Fibroblast of lung (primary cell): ENCODE data around the gene NUP210L. TPM values are rescaled to one million over a fixed set of nuclear protein-coding genes. Genes with fewer than 3 reads are reported as not detected.
A peak's percentile ranks its signal among the peaks of the same experiment; 100 is the strongest.

Source experiments
- DNase-seq, 2 donors: peaks; one replicate each; pipeline versions ENCODE4 v3.0.0 to v3.0.0-alpha.2; 2010; ENCODE audit warnings: low read depth in 2 of 2
- H2AFZ ChIP-seq: 2 replicates; pipeline ENCODE4 v1.5.1; 2012; ENCODE audit warnings: low read length, control low read depth, inconsistent platforms
- H3K27ac ChIP-seq: 2 replicates; pipeline ENCODE4 v1.5.1; 2011; ENCODE audit warnings: low read length, control low read depth; ENCODE audit not compliant: insufficient read depth
- H3K27me3 ChIP-seq: 2 replicates; pipeline ENCODE4 v1.5.1; 2011; ENCODE audit warnings: mild to moderate bottlenecking, low read length; ENCODE audit not compliant: control insufficient read depth, insufficient read depth
- H3K36me3 ChIP-seq: 2 replicates; pipeline ENCODE4 v1.5.1; 2011; ENCODE audit warnings: low read length; ENCODE audit not compliant: control insufficient read depth, insufficient read depth
- H3K4me1 ChIP-seq: 2 replicates; pipeline ENCODE4 v1.5.1; 2011; ENCODE audit warnings: low read length; ENCODE audit not compliant: control insufficient read depth, insufficient read depth; ENCODE audit errors: extremely low read depth
- H3K4me2 ChIP-seq: 2 replicates; pipeline ENCODE4 v1.5.1; 2011; ENCODE audit warnings: low read length, control low read depth; ENCODE audit not compliant: insufficient read depth; ENCODE audit errors: extremely low read depth
- H3K4me3 ChIP-seq, 4 experiments: fragments of 200-600 bp in 1 of 4; sonication (generic) in 1 of 4; replicated peaks in 1 of 4; 2 replicates each; pipeline ENCODE4 v1.5.1; 2011 to 2016; ENCODE audit warnings: low read length in 4 of 4, low read depth in 3 of 4, mild to moderate bottlenecking in 3 of 4, control low read depth in 2 of 4, inconsistent platforms in 1 of 4, mixed read lengths in 1 of 4; ENCODE audit not compliant: insufficient read depth in 1 of 4; ENCODE audit errors: control extremely low read depth in 1 of 4
- H3K79me2 ChIP-seq: 2 replicates; pipeline ENCODE4 v1.5.1; 2012; ENCODE audit warnings: mild to moderate bottlenecking, low read length, inconsistent platforms; ENCODE audit not compliant: control insufficient read depth, insufficient read depth
- H3K9ac ChIP-seq: 2 replicates; pipeline ENCODE4 v1.5.1; 2011; ENCODE audit warnings: mild to moderate bottlenecking, low read length, control low read depth; ENCODE audit not compliant: insufficient read depth
- H3K9me3 ChIP-seq: 2 replicates; pipeline ENCODE4 v1.5.1; 2012; ENCODE audit warnings: low read depth, low read length; ENCODE audit not compliant: control insufficient read depth, insufficient read depth
- H4K20me1 ChIP-seq: 2 replicates; pipeline ENCODE4 v1.5.1; 2011; ENCODE audit warnings: low read length; ENCODE audit not compliant: control insufficient read depth, insufficient read depth; ENCODE audit errors: extremely low read depth
- CTCF ChIP-seq, 2 donors: IDR thresholded peaks in 1 of 2; conservative IDR thresholded peaks in 1 of 2; 1 replicate in 1 of 2; 2 replicates in 1 of 2; pipeline ENCODE4 v1.5.1; 2011 to 2012; ENCODE audit warnings: low read length in 2 of 2, control low read depth in 1 of 2, inconsistent platforms in 1 of 2, low read depth in 1 of 2, mild to moderate bottlenecking in 1 of 2
- EZH2 ChIP-seq: IDR thresholded peaks from 2 replicates; pipeline ENCODE4 v1.5.1; 2012; ENCODE audit warnings: low read length, control low read depth, mild to moderate bottlenecking; ENCODE audit errors: missing control alignments
- polyA plus RNA-seq, 2 donors: library from polyadenylated mRNA; depleted of rRNA in 1 of 2; stranded (reverse) in 1 of 2; unstranded in 1 of 2; fragments of >200 nt; gene quantifications; 2 replicates each; pipeline ENCODE4 v1.2.1, GENCODE V29; 2011 to 2012; ENCODE audit warnings: missing spikeins in 1 of 2
- total RNA-seq: library from RNA; depleted of rRNA; stranded (reverse); fragments of >200 nt; gene quantifications from 2 replicates; pipeline ENCODE4 v1.2.1, GENCODE V29; 2014

The NUP210L gene
- total and polyA plus RNA-seq, 2 donors (not counting 1 experiment from before 2014, with no cell fraction given): 0.08 to 0.17 TPM

- Histone ChIP-seq H3K9me3 (no peaks in the 10 kb centered on the region), H3K4me1 (peaks cover 4% of the 10 kb centered on the region), H4K20me1 (no peaks in the 10 kb centered on the region), H3K9ac (peak overlapping the region; percentile 99), H3K4me2 (peak overlapping the region; percentile 98), H3K36me3 (peaks cover 9% of the 10 kb centered on the region), H3K27me3 (no peaks in the 10 kb centered on the region), H3K4me3 (peak overlapping the region; percentile 94 to 99 (median 98)), H2AFZ (no peak overlapping the region), H3K27ac (peak overlapping the region; percentile 99), H3K79me2 (peaks cover 19% of the 10 kb centered on the region)
- TF ChIP-seq CTCF (conservative IDR thresholded peaks at IDR 0.05 in 1 of 2, IDR thresholded peaks at IDR 0.05 in 1 of 2; ENCODE audit: low read depth in 1 of 2, low read length in 2 of 2) (no peak), EZH2 (no peak)
- DNase-seq: no peak
Measured at GRCh38 chr1:153991151-153991630, 163.7 kb downstream of the NUP210L start.

GRCh38 chr1:153990468-153991150 is 164.3 kb downstream of the NUP210L start, which contains the start of gene RPS27:
TSS of gene RPS27 (plus strand) at chr1:153990762. CDS start at chr1:153990797, 35 bp downstream.
- Histone ChIP-seq H3K27ac (peak within 1 kb of the TSS; percentile 99), H3K4me2 (peak within 1 kb of the TSS; percentile 98), H3K9ac (peak within 1 kb of the TSS; percentile 99), H3K4me3 (peak within 1 kb of the TSS; percentile 94 to 99 (median 98)), H3K36me3 (peaks cover 9% of the 10 kb centered on the region), H3K27me3 (no peaks in the 10 kb centered on the region), H2AFZ (peak within 1 kb of the TSS; percentile 87), H3K9me3 (no peaks in the 10 kb centered on the region), H3K79me2 (peaks cover 22% of the 10 kb centered on the region), H3K4me1 (peaks cover 4% of the 10 kb centered on the region), H4K20me1 (no peaks in the 10 kb centered on the region)
- no peak for TF ChIP-seq CTCF (conservative IDR thresholded peaks at IDR 0.05 in 1 of 2, IDR thresholded peaks at IDR 0.05 in 1 of 2; ENCODE audit: low read depth in 1 of 2, low read length in 2 of 2)
- no peak for TF ChIP-seq EZH2
- DNase-seq: peak; percentile 97 to 99

- H2AFZ ChIP-seq: no peak overlapping the region
- no peaks in the 10 kb centered on the region for H3K27me3 ChIP-seq
- peaks cover 29% of the 10 kb centered on the region for H3K79me2 ChIP-seq
- H3K27ac ChIP-seq: no peak overlapping the region
- H3K9ac ChIP-seq: no peak overlapping the region
- H3K4me3 ChIP-seq: no peak overlapping the region
- no peaks in the 10 kb centered on the region for H4K20me1 ChIP-seq
- H3K36me3 ChIP-seq: peaks cover 9% of the 10 kb centered on the region
- no peaks in the 10 kb centered on the region for H3K9me3 ChIP-seq
- no peak overlapping the region for H3K4me2 ChIP-seq
- TF ChIP-seq CTCF (conservative IDR thresholded peaks at IDR 0.05 in 1 of 2, IDR thresholded peaks at IDR 0.05 in 1 of 2; ENCODE audit: low read depth in 1 of 2, low read length in 2 of 2) (no peak), EZH2 (no peak)
- DNase-seq: no peak
- H3K4me1 ChIP-seq: peaks cover 7% of the 10 kb centered on the region
Measured at GRCh38 chr1:153987621-153988020, 167.3 kb downstream of the NUP210L start.
